Measurements from ENCODE around the gene NTM. TPM values are rescaled to one million over a fixed set of nuclear protein-coding genes. Genes with fewer than 3 reads are reported as not detected.

Gene NTM
- total and polyA plus RNA-seq, 9 donors: 0.16 to 8.5 (median 0.55) TPM; not detected in 3

DNA sequence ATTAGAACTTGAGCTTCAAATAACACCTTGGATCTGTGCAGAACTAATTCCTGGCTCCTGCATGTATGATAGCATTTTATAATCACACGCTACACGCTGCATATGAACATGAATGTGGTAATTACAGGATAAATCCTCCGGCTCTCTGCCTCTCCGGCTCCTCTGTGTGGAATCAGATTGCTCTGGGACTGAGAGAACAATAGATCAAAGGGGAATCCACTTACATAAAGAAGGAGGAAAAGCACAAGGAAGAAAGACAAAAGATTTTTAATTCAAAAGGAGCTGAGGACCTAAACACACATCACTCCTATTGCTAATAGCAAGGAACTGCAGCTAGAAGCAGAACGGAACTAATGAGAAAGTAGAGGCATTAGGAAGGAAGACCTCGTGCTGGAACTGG is 240.9 kb downstream of the NTM start:
- Histone ChIP-seq H3K27ac (no peak overlapping the region), H3K27me3 (no peaks in the 10 kb centered on the region), H3K36me3 (no peaks in the 10 kb centered on the region), H3K9me3 (no peaks in the 10 kb centered on the region), H3K4me1 (ENCODE audit: insufficient read depth) (peaks cover 8% of the 10 kb centered on the region), H3K4me3 (no peak overlapping the region)
- intact Hi-C loops (cut with DNase I): no loop called here
- TF ChIP-seq, protein P1, sequence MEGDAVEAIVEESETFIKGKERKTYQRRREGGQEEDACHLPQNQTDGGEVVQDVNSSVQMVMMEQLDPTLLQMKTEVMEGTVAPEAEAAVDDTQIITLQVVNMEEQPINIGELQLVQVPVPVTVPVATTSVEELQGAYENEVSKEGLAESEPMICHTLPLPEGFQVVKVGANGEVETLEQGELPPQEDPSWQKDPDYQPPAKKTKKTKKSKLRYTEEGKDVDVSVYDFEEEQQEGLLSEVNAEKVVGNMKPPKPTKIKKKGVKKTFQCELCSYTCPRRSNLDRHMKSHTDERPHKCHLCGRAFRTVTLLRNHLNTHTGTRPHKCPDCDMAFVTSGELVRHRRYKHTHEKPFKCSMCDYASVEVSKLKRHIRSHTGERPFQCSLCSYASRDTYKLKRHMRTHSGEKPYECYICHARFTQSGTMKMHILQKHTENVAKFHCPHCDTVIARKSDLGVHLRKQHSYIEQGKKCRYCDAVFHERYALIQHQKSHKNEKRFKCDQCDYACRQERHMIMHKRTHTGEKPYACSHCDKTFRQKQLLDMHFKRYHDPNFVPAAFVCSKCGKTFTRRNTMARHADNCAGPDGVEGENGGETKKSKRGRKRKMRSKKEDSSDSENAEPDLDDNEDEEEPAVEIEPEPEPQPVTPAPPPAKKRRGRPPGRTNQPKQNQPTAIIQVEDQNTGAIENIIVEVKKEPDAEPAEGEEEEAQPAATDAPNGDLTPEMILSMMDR (IDR thresholded peaks at IDR 0.05): no peak
- TF ChIP-seq EP300 (IDR thresholded peaks at IDR 0.05) (no peak), POLR2A (IDR thresholded peaks at IDR 0.05) (no peak)
- no peak for DNase-seq
- 86 to 90% (median 89%) methylated on average over 6 of the region's 6 CpGs for WGBS, 3 donors

DNA sequence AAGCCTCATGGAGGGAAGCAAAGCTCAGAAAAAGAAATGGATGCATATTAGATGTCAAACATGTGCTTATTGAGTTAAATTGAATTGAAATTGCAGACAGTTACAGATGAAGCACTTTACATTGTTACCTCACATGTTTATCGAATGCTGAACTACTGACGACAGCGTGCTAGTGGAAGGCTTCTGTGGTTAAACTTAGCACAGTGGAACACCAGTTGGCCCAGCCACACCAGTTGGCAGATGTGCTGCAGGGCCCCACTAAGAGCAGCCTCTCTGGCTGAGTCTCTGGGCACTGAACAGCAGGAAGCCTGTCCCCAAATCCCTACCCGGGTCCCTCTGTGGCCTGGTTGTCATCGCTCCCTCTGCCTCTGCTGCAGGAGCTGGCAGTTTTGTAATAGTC is 242.1 kb downstream of the NTM start:
- no peak for DNase-seq
- no peaks in the 10 kb centered on the region for H3K36me3 ChIP-seq
- H3K9me3 ChIP-seq: no peaks in the 10 kb centered on the region
- no peak overlapping the region for H3K27ac ChIP-seq
- 89 to 96% (median 91%) methylated on average over 5 of the region's 5 CpGs for WGBS, 3 donors
- TF ChIP-seq, protein P1 (IDR thresholded peaks at IDR 0.05): no peak
- TF ChIP-seq POLR2A (IDR thresholded peaks at IDR 0.05) (no peak), EP300 (IDR thresholded peaks at IDR 0.05) (no peak)
- H3K4me1 ChIP-seq (ENCODE audit: insufficient read depth): peaks cover 15% of the 10 kb centered on the region
- intact Hi-C loops (cut with DNase I): no loop called here
- H3K27me3 ChIP-seq: no peaks in the 10 kb centered on the region
- no peak overlapping the region for H3K4me3 ChIP-seq

DNA sequence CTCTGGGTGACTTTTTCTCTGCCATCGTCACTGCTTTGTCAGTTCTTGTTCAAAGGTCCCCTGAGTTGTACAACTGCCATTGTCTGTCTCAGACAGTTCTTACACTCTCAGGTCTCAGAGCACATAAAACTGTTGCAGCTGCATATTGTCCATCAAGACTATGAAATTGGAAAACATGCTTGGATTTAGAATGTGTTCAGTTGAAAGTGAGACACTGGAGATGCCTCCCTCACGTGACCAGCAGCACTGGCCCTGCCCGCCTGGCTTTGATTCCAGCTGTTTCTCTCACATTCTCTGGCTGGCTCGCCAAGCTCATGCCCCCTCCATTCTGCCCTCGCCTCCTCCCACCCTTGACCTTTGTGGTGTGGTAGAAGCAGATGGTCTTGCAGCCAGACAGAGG is 244.2 kb downstream of the NTM start:
- H3K36me3 ChIP-seq: no peaks in the 10 kb centered on the region
- no peak overlapping the region for H3K4me3 ChIP-seq
- no peak overlapping the region for H3K27ac ChIP-seq
- DNase-seq: no peak
- H3K27me3 ChIP-seq: no peaks in the 10 kb centered on the region
- TF ChIP-seq EP300 (IDR thresholded peaks at IDR 0.05) (no peak), POLR2A (IDR thresholded peaks at IDR 0.05) (no peak)
- TF ChIP-seq, protein P1 (IDR thresholded peaks at IDR 0.05): no peak
- H3K9me3 ChIP-seq: no peaks in the 10 kb centered on the region
- intact Hi-C loops (cut with DNase I): no loop called here
- peaks cover 15% of the 10 kb centered on the region for H3K4me1 ChIP-seq (ENCODE audit: insufficient read depth)
- WGBS, 3 donors: 24 to 56% (median 31%) methylated on average over 5 of the region's 5 CpGs

DNA sequence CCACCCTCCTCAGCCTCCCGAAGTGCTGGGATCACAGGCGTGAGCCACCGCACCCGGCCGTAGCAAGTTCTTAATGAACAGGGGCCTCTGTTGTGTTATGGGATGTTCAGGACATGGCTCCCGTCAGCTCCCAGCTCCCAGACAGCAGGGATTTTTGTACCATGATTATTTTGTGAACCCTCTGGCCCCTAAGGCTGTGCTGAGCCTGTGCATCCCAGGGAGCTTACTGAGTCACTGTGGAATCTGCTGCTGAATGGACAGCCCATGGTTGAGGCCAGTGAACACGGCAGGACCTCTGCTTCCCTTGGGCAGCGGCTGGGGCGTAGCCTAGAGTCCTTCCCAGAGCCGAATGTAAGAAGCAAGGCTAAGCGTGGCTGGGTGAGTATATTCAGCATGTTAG is 245.2 kb downstream of the NTM start:
- TF ChIP-seq POLR2A (IDR thresholded peaks at IDR 0.05): no peak
- TF ChIP-seq, protein P1 (IDR thresholded peaks at IDR 0.05): no peak
- no peak for TF ChIP-seq EP300 (IDR thresholded peaks at IDR 0.05)

More for the DNA sequence above, 245.2 kb downstream of the NTM start:
- 84 to 88% (median 87%) methylated on average over 11 of the region's 11 CpGs for WGBS, 3 donors
- no peak overlapping the region for H3K27ac ChIP-seq
- intact Hi-C loops (cut with DNase I): no loop called here
- H3K36me3 ChIP-seq: no peaks in the 10 kb centered on the region
- H3K27me3 ChIP-seq: no peaks in the 10 kb centered on the region
- DNase-seq: no peak
- H3K4me3 ChIP-seq: no peak overlapping the region
- H3K9me3 ChIP-seq: no peaks in the 10 kb centered on the region
- H3K4me1 ChIP-seq (ENCODE audit: insufficient read depth): peaks cover 15% of the 10 kb centered on the region
